ENCODE data around the gene LPAR5. TPM values are rescaled to one million over a fixed set of nuclear protein-coding genes. Genes with fewer than 3 reads are reported as not detected.

LPAR5 gene
- total RNA-seq, 1 experiment from 2014 or later = 0.20 TPM

DNA sequence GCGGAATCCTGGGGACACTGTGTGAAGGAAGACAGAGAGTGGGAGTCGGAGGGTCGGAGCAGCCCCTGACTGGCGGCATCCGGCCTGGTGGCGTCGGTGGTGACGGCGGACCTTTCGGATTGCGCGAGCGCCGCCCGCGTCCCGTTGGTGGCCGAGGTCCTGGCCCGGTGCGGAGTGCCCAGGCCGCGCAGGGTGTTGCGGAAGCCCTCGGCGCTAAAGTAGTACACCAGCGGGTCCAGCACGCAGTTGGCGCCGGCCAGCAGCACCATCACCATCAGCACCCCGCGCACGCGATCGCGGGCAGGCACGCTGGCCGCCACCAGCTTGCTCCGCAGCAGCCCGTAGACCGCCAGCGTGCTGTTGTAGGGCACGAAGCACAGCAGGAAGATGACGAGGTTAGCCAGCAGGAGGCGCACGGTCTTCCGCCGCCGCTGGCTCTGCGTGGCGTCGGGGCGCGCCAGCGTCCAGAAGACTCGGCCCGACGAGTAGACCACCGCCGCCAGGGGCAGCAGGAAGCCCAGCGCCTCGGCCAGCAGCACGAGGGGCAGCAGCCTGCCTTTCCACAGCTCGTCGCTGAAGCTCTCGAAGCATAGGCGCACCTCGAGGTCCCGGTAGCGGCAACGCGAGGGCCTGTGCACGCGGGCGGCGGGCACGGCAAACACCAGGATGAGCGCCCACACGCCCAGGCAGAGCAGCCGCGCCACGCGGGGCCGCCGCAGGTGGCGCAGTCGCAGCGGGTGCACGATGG is 15.4 kb downstream of the LPAR5 start (continued):
- TF ChIP-seq, protein P1, sequence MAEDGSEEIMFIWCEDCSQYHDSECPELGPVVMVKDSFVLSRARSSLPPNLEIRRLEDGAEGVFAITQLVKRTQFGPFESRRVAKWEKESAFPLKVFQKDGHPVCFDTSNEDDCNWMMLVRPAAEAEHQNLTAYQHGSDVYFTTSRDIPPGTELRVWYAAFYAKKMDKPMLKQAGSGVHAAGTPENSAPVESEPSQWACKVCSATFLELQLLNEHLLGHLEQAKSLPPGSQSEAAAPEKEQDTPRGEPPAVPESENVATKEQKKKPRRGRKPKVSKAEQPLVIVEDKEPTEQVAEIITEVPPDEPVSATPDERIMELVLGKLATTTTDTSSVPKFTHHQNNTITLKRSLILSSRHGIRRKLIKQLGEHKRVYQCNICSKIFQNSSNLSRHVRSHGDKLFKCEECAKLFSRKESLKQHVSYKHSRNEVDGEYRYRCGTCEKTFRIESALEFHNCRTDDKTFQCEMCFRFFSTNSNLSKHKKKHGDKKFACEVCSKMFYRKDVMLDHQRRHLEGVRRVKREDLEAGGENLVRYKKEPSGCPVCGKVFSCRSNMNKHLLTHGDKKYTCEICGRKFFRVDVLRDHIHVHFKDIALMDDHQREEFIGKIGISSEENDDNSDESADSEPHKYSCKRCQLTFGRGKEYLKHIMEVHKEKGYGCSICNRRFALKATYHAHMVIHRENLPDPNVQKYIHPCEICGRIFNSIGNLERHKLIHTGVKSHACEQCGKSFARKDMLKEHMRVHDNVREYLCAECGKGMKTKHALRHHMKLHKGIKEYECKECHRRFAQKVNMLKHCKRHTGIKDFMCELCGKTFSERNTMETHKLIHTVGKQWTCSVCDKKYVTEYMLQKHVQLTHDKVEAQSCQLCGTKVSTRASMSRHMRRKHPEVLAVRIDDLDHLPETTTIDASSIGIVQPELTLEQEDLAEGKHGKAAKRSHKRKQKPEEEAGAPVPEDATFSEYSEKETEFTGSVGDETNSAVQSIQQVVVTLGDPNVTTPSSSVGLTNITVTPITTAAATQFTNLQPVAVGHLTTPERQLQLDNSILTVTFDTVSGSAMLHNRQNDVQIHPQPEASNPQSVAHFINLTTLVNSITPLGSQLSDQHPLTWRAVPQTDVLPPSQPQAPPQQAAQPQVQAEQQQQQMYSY (CRISPR knock-in tag; IDR thresholded peaks at IDR 0.05) = peak; percentile 71
- TF ChIP-seq CBFB (CRISPR knock-in tag; IDR thresholded peaks at IDR 0.05; ENCODE audit: low read depth) (peak; percentile 76; the same call in 1 of the 2 replicates), ZBTB21 (CRISPR knock-in tag; IDR thresholded peaks at IDR 0.05; ENCODE audit: borderline replicate concordance) (peak; percentile 93), RELA (CRISPR knock-in tag; IDR thresholded peaks at IDR 0.05; ENCODE audit: borderline replicate concordance) (peak; percentile 89), FOXP1 (CRISPR knock-in tag; IDR thresholded peaks at IDR 0.05; ENCODE audit: borderline replicate concordance) (peak; percentile 99), SOX15 (CRISPR knock-in tag; IDR thresholded peaks at IDR 0.05) (no peak), GABPB1 (CRISPR knock-in tag; IDR thresholded peaks at IDR 0.05) (no peak), MXD4 (CRISPR knock-in tag; IDR thresholded peaks at IDR 0.05; ENCODE audit: borderline replicate concordance) (no peak), HMGA2 (CRISPR knock-in tag; IDR thresholded peaks at IDR 0.05) (no peak), PRRX2 (CRISPR knock-in tag; IDR thresholded peaks at IDR 0.05) (no peak), NR1H2 (CRISPR knock-in tag; IDR thresholded peaks at IDR 0.05) (peak; percentile 85), RORB (CRISPR knock-in tag; IDR thresholded peaks at IDR 0.05) (no peak), JUN (CRISPR knock-in tag; IDR thresholded peaks at IDR 0.05) (0 out of 2 replicates have a peak, but pooled peaks have one; percentile 84), GTF2I (CRISPR knock-in tag; conservative IDR thresholded peaks at IDR 0.05) (no peak), ZNF232 (CRISPR knock-in tag; IDR thresholded peaks at IDR 0.05) (peak; percentile 92), SMAD3 (CRISPR knock-in tag; IDR thresholded peaks at IDR 0.05; ENCODE audit: borderline replicate concordance) (peak; percentile 98)
- TF ChIP-seq, protein P2, sequence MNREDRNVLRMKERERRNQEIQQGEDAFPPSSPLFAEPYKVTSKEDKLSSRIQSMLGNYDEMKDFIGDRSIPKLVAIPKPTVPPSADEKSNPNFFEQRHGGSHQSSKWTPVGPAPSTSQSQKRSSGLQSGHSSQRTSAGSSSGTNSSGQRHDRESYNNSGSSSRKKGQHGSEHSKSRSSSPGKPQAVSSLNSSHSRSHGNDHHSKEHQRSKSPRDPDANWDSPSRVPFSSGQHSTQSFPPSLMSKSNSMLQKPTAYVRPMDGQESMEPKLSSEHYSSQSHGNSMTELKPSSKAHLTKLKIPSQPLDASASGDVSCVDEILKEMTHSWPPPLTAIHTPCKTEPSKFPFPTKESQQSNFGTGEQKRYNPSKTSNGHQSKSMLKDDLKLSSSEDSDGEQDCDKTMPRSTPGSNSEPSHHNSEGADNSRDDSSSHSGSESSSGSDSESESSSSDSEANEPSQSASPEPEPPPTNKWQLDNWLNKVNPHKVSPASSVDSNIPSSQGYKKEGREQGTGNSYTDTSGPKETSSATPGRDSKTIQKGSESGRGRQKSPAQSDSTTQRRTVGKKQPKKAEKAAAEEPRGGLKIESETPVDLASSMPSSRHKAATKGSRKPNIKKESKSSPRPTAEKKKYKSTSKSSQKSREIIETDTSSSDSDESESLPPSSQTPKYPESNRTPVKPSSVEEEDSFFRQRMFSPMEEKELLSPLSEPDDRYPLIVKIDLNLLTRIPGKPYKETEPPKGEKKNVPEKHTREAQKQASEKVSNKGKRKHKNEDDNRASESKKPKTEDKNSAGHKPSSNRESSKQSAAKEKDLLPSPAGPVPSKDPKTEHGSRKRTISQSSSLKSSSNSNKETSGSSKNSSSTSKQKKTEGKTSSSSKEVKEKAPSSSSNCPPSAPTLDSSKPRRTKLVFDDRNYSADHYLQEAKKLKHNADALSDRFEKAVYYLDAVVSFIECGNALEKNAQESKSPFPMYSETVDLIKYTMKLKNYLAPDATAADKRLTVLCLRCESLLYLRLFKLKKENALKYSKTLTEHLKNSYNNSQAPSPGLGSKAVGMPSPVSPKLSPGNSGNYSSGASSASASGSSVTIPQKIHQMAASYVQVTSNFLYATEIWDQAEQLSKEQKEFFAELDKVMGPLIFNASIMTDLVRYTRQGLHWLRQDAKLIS (CRISPR knock-in tag; IDR thresholded peaks at IDR 0.05; ENCODE audit: borderline replicate concordance) = peak; percentile 98
- TF ChIP-seq, protein P3, sequence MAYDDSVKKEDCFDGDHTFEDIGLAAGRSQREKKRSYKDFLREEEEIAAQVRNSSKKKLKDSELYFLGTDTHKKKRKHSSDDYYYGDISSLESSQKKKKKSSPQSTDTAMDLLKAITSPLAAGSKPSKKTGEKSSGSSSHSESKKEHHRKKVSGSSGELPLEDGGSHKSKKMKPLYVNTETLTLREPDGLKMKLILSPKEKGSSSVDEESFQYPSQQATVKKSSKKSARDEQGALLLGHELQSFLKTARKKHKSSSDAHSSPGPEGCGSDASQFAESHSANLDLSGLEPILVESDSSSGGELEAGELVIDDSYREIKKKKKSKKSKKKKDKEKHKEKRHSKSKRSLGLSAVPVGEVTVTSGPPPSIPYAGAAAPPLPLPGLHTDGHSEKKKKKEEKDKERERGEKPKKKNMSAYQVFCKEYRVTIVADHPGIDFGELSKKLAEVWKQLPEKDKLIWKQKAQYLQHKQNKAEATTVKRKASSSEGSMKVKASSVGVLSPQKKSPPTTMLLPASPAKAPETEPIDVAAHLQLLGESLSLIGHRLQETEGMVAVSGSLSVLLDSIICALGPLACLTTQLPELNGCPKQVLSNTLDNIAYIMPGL (CRISPR knock-in tag; IDR thresholded peaks at IDR 0.05) = peak; percentile 100
- TF ChIP-seq, protein P4, sequence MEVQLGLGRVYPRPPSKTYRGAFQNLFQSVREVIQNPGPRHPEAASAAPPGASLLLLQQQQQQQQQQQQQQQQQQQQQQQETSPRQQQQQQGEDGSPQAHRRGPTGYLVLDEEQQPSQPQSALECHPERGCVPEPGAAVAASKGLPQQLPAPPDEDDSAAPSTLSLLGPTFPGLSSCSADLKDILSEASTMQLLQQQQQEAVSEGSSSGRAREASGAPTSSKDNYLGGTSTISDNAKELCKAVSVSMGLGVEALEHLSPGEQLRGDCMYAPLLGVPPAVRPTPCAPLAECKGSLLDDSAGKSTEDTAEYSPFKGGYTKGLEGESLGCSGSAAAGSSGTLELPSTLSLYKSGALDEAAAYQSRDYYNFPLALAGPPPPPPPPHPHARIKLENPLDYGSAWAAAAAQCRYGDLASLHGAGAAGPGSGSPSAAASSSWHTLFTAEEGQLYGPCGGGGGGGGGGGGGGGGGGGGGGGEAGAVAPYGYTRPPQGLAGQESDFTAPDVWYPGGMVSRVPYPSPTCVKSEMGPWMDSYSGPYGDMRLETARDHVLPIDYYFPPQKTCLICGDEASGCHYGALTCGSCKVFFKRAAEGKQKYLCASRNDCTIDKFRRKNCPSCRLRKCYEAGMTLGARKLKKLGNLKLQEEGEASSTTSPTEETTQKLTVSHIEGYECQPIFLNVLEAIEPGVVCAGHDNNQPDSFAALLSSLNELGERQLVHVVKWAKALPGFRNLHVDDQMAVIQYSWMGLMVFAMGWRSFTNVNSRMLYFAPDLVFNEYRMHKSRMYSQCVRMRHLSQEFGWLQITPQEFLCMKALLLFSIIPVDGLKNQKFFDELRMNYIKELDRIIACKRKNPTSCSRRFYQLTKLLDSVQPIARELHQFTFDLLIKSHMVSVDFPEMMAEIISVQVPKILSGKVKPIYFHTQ (CRISPR knock-in tag; IDR thresholded peaks at IDR 0.05) = no peak
- TF ChIP-seq, protein P5, sequence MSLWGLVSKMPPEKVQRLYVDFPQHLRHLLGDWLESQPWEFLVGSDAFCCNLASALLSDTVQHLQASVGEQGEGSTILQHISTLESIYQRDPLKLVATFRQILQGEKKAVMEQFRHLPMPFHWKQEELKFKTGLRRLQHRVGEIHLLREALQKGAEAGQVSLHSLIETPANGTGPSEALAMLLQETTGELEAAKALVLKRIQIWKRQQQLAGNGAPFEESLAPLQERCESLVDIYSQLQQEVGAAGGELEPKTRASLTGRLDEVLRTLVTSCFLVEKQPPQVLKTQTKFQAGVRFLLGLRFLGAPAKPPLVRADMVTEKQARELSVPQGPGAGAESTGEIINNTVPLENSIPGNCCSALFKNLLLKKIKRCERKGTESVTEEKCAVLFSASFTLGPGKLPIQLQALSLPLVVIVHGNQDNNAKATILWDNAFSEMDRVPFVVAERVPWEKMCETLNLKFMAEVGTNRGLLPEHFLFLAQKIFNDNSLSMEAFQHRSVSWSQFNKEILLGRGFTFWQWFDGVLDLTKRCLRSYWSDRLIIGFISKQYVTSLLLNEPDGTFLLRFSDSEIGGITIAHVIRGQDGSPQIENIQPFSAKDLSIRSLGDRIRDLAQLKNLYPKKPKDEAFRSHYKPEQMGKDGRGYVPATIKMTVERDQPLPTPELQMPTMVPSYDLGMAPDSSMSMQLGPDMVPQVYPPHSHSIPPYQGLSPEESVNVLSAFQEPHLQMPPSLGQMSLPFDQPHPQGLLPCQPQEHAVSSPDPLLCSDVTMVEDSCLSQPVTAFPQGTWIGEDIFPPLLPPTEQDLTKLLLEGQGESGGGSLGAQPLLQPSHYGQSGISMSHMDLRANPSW (CRISPR knock-in tag; conservative IDR thresholded peaks at IDR 0.05; ENCODE audit: low read depth) = 0 out of 2 replicates have a peak, but pooled peaks have one; percentile 40
- TF ChIP-seq, protein P6, sequence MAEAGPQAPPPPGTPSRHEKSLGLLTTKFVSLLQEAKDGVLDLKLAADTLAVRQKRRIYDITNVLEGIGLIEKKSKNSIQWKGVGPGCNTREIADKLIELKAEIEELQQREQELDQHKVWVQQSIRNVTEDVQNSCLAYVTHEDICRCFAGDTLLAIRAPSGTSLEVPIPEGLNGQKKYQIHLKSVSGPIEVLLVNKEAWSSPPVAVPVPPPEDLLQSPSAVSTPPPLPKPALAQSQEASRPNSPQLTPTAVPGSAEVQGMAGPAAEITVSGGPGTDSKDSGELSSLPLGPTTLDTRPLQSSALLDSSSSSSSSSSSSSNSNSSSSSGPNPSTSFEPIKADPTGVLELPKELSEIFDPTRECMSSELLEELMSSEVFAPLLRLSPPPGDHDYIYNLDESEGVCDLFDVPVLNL (CRISPR knock-in tag; IDR thresholded peaks at IDR 0.05; ENCODE audit: borderline replicate concordance, low read depth) = 0 out of 2 replicates have a peak, but pooled peaks have one; percentile 78

All from WTC11 (cell line).